OCI-LY1 (cell line): ENCODE results near the gene AJM1.
"Not testable (repeated sequence)": the region's sequence is repeated elsewhere in the genome, so short reads cannot be mapped to it uniquely, and the experiment has no call there.

Experiments
- H2AFZ ChIP-seq: fragments of 200-600 bp; sonication (generic), shearing (Covaris generic); 2 replicates; pipeline ENCODE4 v1.6.0; 2014; ENCODE audit warnings: antibody characterized with exemption, mild to moderate bottlenecking, low read length
- H3F3A ChIP-seq: fragments of 200-600 bp; sonication (generic), shearing (Covaris generic); 2 replicates; pipeline ENCODE4 v1.6.0; 2014; ENCODE audit warnings: mild to moderate bottlenecking, antibody characterized with exemption, low read length, moderate library complexity; ENCODE audit not compliant: insufficient read depth
- H3K27ac ChIP-seq: fragments of 200-600 bp; sonication (generic); 2 replicates; pipeline ENCODE4 v1.5.1; 2014; ENCODE audit warnings: low read length, mixed run types, mild to moderate bottlenecking, low read depth; ENCODE audit not compliant: poor library complexity, severe bottlenecking
- H3K27me3 ChIP-seq: fragments of 200-600 bp; sonication (generic); 2 replicates; pipeline ENCODE4 v1.6.0; 2014; ENCODE audit warnings: antibody characterized with exemption, mild to moderate bottlenecking, low read length, moderate library complexity; ENCODE audit not compliant: insufficient read depth
- H3K36me3 ChIP-seq: fragments of 200-600 bp; sonication (generic); 2 replicates; pipeline ENCODE4 v1.6.1; 2014; ENCODE audit warnings: mild to moderate bottlenecking, antibody characterized with exemption, low read length, moderate library complexity, mixed read lengths; ENCODE audit not compliant: insufficient read depth
- H3K4me1 ChIP-seq: fragments of 200-600 bp; sonication (generic); 2 replicates; pipeline ENCODE4 v1.5.1; 2014; ENCODE audit warnings: mild to moderate bottlenecking, low read length, moderate library complexity; ENCODE audit not compliant: insufficient read depth, severe bottlenecking
- H3K4me2 ChIP-seq: fragments of 200-600 bp; sonication (generic), shearing (Covaris generic); 2 replicates; pipeline ENCODE4 v1.6.1; 2014; ENCODE audit warnings: low read length
- H3K4me3 ChIP-seq: fragments of 200-600 bp; sonication (generic); 2 replicates; pipeline ENCODE4 v1.5.1; 2014; ENCODE audit warnings: low read length, low read depth, mild to moderate bottlenecking, mixed read lengths; ENCODE audit not compliant: poor library complexity, severe bottlenecking
- H3K79me2 ChIP-seq: fragments of 200-600 bp; shearing (Covaris generic); 2 replicates; pipeline ENCODE4 v1.6.1; 2016; ENCODE audit warnings: mixed run types, low read length, mixed read lengths; ENCODE audit not compliant: insufficient read depth
- H3K9ac ChIP-seq: fragments of 200-600 bp; sonication (generic), shearing (Covaris generic); 2 replicates; pipeline ENCODE4 v1.6.1; 2014; ENCODE audit warnings: mild to moderate bottlenecking, low read length, mixed read lengths
- H3K9me2 ChIP-seq: fragments of 200-600 bp; sonication (generic), shearing (Covaris generic); 2 replicates; pipeline ENCODE4 v1.6.1; 2014; ENCODE audit warnings: low read depth, mild to moderate bottlenecking, low read length, mixed read lengths
- H3K9me3 ChIP-seq: fragments of 200-600 bp; shearing (Covaris generic); 2 replicates; pipeline ENCODE4 v1.6.1; 2014; ENCODE audit warnings: low read length, mixed read lengths
- H4K20me1 ChIP-seq: fragments of 200-600 bp; sonication (generic), shearing (Covaris generic); 2 replicates; pipeline ENCODE4 v1.6.0; 2016; ENCODE audit warnings: mild to moderate bottlenecking, low read length; ENCODE audit not compliant: insufficient read depth
- EZH2 ChIP-seq: fragments of 200-600 bp; sonication (generic), shearing (Covaris generic); IDR thresholded peaks from 2 replicates; pipeline ENCODE4 v1.8.0; 2017; ENCODE audit warnings: borderline replicate concordance, mixed run types, mild to moderate bottlenecking, antibody characterized with exemption, low read length, moderate library complexity, mixed read lengths
- TF ChIP-seq, protein P1 (sequence below): fragments of 200-600 bp; sonication (generic), shearing (Covaris generic); IDR thresholded peaks from 2 replicates; pipeline ENCODE4 v1.5.1; 2017; ENCODE audit warnings: mild to moderate bottlenecking, antibody characterized with exemption, low read length, moderate library complexity, mixed read lengths

Gene AJM1

DNA sequence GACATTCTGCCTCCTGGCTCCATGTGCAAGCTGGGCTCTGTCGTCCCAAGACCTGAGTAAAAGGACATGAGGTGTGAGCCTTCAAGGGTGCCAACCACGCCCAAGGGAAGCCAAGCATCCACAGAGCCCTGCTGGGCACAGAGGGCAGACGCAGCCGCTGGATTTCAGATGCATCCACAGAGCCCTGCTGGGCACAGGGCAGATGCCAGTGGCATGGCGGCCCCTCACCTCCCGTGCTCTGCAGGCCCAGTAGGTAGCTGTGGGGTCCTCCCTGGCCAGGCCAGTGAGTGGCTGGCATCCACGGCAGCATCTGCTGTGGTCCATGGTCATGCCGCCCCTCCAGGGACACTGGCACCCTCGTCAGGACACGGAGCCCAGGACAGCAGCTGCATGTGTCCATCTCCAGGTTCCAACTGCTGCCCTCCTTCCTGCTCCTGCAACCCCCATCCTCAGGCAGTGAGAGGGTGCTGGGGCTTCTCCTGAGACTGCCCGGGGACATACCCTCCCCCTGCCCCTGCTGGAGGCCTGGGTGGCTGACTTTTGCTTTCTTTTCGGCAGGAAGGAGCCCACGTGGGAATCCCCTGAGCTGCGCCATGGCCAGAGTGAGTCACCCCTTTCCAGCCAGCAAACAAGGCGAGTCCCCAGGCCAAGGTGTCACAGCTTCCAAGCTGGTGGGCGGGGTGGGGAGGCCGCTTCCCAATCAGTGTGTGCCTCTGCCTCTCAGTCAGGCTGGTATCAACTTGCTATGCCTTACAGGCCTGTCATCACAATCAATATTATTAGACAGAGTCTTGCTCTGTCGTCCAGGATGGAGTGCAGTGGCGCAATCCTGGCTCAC lies 40.0 kb downstream of the AJM1 start:
- H3K4me1 ChIP-seq = peaks cover 12% of the 10 kb centered on the region
- H4K20me1 ChIP-seq = no peaks in the 10 kb centered on the region
- H3K79me2 ChIP-seq = peaks cover 4% of the 10 kb centered on the region
- no peak overlapping the region for H3K27ac ChIP-seq
- H3K4me3 ChIP-seq = no peak overlapping the region
- no peak for TF ChIP-seq EZH2
- TF ChIP-seq, protein P1, sequence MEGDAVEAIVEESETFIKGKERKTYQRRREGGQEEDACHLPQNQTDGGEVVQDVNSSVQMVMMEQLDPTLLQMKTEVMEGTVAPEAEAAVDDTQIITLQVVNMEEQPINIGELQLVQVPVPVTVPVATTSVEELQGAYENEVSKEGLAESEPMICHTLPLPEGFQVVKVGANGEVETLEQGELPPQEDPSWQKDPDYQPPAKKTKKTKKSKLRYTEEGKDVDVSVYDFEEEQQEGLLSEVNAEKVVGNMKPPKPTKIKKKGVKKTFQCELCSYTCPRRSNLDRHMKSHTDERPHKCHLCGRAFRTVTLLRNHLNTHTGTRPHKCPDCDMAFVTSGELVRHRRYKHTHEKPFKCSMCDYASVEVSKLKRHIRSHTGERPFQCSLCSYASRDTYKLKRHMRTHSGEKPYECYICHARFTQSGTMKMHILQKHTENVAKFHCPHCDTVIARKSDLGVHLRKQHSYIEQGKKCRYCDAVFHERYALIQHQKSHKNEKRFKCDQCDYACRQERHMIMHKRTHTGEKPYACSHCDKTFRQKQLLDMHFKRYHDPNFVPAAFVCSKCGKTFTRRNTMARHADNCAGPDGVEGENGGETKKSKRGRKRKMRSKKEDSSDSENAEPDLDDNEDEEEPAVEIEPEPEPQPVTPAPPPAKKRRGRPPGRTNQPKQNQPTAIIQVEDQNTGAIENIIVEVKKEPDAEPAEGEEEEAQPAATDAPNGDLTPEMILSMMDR = no peak
- H3K9me2 ChIP-seq = no peaks in the 10 kb centered on the region
- no peaks in the 10 kb centered on the region for H3F3A ChIP-seq
- no peak overlapping the region for H3K9ac ChIP-seq
- H3K4me2 ChIP-seq = no peak overlapping the region
- no peak overlapping the region for H2AFZ ChIP-seq
- H3K36me3 ChIP-seq = no peaks in the 10 kb centered on the region
- H3K27me3 ChIP-seq = no peaks in the 10 kb centered on the region
- H3K9me3 ChIP-seq = no peaks in the 10 kb centered on the region

DNA sequence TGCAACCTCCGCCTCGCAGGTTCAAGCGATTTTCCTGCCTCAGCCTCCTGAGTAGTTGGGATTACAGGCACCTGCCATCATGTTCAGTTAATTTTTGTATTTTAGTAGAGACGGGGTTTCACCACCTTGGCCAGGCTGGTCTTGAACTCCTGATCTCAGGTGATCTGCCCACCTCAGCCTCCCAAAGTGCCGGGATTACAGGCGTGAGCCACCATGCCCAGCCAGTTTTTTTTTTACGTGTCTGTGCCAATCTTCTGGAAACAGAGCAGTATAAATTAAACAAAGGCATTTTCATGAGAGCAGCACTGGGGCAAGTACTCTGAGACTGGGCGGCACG lies 40.6 kb downstream of the AJM1 start:
- not testable (repeated sequence) for H3K4me3 ChIP-seq, H3K4me2 ChIP-seq, H3K27ac ChIP-seq, H2AFZ ChIP-seq, H3K9me3 ChIP-seq, H3K9me2 ChIP-seq, H3F3A ChIP-seq, H3K36me3 ChIP-seq, H3K27me3 ChIP-seq, H4K20me1 ChIP-seq, H3K79me2 ChIP-seq, H3K9ac ChIP-seq
- peaks cover 15% of the 10 kb centered on the region for H3K4me1 ChIP-seq

DNA sequence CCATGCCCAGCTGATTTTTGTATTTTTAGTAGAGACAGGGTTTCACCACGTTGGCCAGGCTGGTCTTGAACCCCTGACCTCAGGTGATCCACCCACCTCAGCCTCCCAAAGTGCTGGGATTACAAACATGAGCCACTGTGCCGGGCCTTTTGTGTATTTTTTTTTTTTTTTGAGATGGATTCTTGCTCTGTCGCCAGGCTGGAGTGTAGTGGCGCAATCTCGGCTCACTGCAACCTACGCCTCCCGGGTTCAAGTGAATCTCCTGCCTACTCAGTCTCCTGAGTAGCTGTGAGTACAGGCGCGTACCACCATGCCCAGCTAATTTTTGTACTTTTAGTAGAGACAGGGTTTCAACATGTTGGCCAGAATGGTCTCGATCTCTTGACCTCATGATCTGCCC lies 41.4 kb downstream of the AJM1 start:
- not testable (repeated sequence) for H3K36me3 ChIP-seq, H3K9me2 ChIP-seq, H2AFZ ChIP-seq, H3K9me3 ChIP-seq, H3K4me2 ChIP-seq, H3F3A ChIP-seq, H3K4me3 ChIP-seq, H3K27ac ChIP-seq, H3K27me3 ChIP-seq, H3K9ac ChIP-seq, H4K20me1 ChIP-seq
- peaks cover 17% of the 10 kb centered on the region for H3K79me2 ChIP-seq
- H3K4me1 ChIP-seq = peaks cover 15% of the 10 kb centered on the region

DNA sequence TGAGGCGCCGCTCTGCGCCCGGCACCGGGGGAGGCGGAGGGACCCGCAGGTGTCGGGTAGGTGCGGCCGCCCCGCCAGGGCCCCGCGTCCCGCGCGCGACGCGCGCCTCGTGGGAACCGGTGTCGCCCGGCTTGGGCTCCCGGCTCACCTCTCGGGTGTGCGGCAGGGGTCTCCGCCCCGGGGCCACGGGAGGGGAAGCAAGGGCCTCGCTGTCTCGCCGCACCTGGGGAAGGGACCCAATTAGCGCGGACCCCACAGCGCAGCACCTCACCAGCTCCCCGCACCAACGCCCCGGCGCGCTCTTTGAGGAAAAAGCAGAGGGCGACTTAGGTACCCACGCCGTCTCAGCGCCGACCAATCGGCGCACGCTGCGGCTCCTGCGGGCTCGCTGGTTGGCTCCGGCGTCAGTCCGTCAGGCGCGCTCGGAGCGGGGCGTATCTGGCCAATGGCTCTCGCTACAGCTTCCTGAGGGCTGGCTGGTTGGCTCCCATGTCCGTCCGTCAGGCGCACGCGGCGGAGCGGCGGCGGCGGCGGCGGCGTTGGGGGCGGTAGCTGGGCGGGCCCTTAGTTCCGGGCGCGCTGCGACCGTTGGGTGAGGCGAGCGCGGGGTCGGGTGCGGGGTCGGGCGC lies 43.8 kb downstream of the AJM1 start, which contains the start of gene TRAF2:
Gene TRAF2 (plus strand): TSS at position 567 of the 629 bp plus-strand sequence. CDS start 12,225 bp downstream, outside the sequence.
- no peaks in the 10 kb centered on the region for H4K20me1 ChIP-seq
- H3K27ac ChIP-seq = peak within 1 kb of the TSS; percentile 55
- no peaks in the 10 kb centered on the region for H3K9me2 ChIP-seq
- H3K4me1 ChIP-seq = peaks cover 15% of the 10 kb centered on the region
- H3K79me2 ChIP-seq = peaks cover 29% of the 10 kb centered on the region
- no peaks in the 10 kb centered on the region for H3K9me3 ChIP-seq
- no peaks in the 10 kb centered on the region for H3F3A ChIP-seq
- H3K9ac ChIP-seq = peak within 1 kb of the TSS; percentile 98
- peak within 1 kb of the TSS; percentile 98 for H3K4me3 ChIP-seq
- no peak for TF ChIP-seq EZH2
- TF ChIP-seq, protein P1 = no peak
- H2AFZ ChIP-seq = no peak within 1 kb of the TSS
- H3K36me3 ChIP-seq = peaks cover 9% of the 10 kb centered on the region; the same call in 1 of the 2 replicates
- H3K27me3 ChIP-seq = no peaks in the 10 kb centered on the region
- H3K4me2 ChIP-seq = peak within 1 kb of the TSS; percentile 83
